AML-193 (cell line): Measurements from ENCODE around the gene MACROD2.
"Not testable (repeated sequence)": the region's sequence is repeated elsewhere in the genome, so short reads cannot be mapped to it uniquely, and the experiment has no call there.

Source experiments
- DNase-seq, 2 experiments: peaks; one replicate each; lab custom pipeline; 2025; lab: John Stamatoyannopoulos, UW

MACROD2 gene

DNA sequence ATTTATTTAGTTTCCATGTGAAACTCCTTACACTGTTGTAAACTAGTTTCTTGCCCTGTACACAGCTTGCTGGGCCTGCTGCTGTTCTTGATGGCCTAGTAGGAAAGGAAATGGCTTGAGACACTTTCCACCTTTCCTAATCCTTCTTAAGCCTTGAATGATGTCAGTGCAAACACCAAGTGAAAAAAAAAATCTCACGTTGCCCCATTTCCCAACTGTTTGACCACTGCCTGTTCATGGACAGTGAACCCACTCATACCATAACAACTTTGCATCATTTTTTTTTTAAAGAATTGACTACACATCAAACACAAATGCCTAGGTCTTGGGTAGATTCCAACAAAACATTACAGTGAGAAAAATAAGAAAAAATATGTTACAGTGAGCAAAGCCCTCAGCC is 995.7 kb downstream of the MACROD2 start:
- DNase-seq: no peak

DNA sequence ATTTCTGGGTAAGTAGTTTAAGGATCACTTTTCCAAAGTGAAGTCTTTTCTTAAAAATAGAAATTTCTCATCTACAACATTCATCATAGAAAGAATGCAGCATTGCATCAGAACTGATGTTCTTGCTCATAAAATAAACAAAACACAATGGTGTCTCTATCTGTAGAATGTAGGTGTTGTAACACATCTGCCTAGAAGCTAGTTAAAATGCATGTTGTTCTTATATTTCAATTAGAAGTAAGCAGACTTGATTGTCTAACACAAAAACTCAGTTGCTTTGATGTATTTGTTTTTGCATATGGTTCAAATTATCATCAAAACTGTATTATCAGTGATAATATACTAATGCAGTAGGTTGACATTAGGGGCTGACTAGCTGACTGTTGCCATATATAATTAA is 996.8 kb downstream of the MACROD2 start:
- DNase-seq: no peak

DNA sequence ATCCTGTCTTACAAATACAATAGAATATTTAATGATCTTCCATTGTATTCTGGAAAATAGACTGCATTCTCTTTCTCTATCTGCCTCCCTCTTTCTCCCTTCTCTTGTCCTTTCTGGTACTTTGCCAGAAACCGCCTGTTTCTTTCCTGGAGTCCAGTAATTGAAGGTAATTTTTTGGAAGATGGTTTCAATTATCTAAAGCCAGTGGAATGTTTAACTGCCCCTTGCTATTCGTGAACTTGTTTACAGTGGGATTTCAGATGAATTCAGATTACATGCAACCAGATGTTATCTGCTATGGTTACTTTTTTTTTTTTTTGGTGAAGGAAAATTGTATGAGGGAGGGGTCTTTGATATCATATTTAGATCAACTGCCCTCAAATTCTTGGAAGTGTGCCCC is 997.6 kb downstream of the MACROD2 start:
- DNase-seq: no peak

DNA sequence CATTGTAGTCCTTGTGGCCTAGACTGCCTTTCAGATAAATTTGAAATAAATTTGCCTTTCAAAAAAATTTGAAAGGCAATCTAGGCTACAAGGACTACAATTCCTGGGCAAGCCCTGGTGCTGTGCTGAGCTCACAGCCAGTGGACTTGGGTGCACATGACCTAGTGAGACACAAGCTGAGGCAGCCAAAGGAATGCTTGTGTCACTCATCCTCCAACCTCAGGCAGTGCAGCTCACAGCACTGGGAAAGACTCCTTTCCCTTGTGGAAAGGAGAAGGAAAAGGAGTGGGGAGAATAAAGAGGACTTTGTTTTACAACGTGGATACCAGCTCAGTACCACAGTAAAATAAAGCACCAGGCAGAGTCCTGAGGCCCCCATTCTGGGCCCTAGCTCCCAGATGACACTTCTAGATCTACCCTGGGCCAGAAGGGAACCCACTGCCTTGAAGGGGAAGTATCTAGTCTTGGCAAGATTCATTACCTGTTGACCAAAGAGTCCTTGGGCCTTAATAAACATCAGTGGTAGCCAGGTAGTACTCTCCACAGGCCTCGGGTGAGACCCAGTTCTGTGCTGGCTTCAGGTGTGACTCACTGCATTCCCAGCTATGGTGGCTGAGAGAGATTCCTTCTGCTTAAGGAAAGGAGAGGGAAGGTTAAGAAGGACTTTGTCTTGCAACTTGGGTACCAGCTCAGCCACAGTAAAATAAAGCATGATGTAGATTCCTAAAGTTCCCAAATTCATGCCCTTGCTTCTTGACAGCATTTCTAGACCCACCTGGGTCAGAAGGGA is 1001.8 kb downstream of the MACROD2 start:
- DNase-seq: no peak

DNA sequence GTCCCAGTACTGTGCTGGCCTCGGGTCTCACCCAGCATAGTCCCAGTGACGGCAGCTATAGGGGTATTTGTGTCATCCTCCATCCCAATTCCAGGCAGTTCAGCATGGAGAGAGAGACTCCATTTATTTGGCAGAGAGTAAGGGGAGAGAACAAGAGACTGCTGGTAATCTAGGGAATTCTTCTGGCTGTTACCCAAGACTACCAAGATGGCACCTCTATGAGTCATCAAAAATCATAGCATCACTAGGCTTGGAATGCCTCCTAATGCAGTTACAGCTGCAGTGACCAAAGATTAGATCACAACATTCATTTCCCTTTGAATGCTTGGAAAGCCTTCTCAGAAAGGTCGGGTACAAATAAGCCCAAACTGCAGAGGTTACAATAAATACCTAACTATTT is 1002.5 kb downstream of the MACROD2 start:
- DNase-seq: no peak

DNA sequence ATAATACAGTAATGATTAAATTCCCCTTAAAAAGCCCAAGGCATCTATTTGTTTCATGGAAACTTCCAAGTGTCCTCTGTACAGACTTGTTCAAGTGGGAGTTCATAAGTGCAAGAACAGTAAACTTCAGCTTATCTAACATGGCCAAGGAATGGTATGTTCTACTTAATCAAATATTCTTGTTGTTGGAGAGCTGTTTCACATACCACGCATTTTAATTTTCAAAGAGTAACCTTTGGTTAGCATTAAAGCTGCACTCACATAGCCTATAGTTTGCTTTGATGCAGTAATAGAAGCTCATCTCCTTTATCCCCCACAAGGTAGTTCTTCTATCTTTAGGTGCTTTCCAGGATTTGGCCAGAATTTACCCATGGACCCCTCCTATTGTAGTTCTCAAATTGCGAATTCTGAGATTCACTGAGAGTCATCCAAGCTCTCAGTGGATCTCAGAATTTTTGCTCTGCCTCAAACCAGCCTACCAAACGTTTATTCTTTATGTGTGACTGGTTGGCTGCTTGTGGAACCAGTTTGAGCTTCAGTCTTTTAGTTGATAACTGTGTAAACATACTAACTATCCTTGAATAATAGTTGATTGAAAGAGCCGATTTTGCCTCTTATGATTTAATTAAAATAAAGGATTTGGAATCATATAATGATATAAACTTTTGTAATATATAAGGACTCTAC is 1010.1 kb downstream of the MACROD2 start:
- no peak for DNase-seq

DNA sequence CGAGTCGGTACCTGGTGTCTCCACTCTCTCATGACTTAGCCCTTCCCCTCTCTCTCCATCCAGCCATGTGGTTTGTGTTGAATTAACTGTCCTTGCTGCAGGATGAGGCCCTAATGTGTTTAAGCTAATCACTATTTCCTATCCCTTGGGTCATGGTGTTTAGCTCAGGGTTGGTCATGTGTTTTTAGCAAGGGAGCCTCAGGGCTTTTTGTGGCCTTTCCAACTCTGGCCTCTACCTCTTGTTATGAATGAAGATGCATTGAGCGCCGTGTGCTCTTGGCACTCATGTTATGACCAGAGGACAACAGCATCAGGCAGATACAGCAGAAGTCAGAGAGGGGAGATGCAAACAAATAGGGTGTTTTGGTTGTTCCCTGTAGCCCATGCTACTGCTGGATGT is 1016.3 kb downstream of the MACROD2 start:
- DNase-seq: no peak

DNA sequence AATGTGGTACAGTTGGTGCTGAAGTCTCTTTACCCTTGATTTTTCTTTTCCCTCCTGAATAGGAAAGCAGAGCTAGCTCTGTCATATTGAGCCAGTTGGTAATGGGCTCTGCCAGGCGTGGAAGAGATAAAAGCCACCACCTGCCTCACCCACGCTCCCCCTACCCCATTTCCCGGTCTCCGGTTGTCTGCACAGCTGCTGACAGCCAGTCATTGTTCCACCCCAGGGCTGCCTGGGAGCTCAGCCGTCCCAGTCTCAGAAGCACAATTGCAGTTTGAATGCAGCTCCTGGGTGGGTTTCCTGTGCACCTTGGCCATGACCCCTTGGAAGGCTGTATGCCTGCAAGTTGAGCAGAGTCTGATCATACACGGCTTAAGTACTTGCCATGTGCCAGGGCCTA is 1017.2 kb downstream of the MACROD2 start:
- DNase-seq: no peak

DNA sequence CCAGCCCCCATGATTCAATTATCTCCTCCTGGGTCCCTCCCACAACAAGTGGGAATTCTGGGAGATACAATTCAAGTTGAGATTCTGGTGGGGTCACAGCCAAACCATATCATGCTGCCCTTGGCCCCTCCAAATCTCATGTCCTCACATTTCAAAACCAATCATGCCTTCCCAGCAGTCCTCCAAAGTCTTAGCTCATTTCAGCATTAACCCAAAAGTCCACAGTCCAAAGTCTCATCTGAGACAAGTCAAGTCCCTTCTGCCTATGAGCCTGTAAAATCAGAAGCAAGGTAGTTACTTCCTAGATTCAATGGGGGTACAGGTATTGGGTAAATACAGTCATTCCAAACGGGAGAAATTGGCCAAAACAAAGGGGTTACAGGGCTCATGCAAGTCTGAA is 1021.6 kb downstream of the MACROD2 start:
- not testable (repeated sequence) for DNase-seq

DNA sequence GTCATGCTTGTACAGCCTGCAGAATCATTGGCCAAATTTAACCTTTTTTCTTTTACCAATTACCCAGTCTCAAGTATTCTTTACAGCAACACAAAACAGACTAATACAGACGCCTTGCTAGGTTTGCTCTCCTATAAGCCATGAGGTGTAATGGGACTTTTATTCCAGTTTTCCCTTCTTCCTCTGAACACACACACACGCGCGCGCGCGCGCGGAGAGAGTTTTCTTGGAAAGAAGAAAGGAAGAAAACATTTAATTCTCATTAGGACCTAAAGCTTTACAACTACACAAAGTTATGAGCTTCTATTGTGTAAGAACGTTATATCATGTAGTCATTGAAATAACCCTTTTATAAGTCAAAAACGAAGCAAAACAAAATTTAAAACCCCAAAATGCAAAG is 1023.6 kb downstream of the MACROD2 start:
- DNase-seq: no peak

DNA sequence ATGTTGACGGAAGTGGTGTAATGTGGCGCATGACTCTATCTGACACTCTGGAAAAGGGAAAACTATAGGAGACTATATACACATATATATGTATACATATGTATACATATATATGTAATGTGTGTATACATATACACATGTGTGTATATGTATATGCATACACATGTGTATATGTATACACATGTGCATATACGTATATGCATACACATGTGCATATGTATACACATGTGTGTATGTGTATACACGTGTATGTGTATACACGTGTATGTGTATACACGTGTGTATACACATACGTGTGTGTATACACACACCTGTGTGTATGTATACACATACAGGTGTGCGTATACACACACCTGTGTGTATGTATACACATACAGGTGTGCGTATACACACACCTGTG is 1025.5 kb downstream of the MACROD2 start:
- DNase-seq: no peak

DNA sequence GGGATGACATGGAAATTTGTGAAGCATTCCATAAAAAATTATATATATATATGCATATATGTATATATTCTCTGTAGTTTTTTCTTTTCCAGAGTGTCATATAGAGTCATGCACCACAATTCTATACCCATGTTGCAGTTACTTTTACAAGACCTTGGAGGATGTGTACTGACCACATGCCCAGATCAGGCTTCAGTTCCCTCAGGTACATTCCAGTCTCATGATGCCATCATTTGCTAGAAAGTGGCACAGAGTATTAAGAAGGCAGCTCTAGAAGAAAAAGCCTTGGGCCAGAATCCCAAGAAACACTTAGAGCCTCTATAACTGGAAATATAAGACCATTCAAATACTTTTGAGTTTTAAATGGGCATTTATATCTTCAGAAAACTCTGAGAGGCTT is 1027.6 kb downstream of the MACROD2 start:
- no peak for DNase-seq

DNA sequence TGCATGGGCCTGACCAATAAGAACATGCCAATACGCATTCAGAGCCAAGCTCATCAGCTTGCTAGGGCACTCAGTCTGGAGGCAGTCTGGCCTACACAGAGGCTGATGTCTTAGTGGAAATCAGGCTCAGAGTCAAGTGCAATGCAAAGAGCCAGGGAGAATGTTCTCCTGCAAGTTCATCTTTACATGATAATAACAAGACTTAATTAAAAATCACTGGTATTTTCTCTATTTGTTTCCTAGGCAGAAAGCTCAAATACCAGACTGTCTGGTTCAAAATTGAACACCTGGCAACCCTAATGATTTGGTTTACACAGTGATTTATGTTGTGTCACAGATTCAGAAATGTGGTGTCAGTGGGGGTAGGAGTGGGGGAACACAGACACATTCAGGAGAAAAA is 1031.4 kb downstream of the MACROD2 start:
- no peak for DNase-seq

DNA sequence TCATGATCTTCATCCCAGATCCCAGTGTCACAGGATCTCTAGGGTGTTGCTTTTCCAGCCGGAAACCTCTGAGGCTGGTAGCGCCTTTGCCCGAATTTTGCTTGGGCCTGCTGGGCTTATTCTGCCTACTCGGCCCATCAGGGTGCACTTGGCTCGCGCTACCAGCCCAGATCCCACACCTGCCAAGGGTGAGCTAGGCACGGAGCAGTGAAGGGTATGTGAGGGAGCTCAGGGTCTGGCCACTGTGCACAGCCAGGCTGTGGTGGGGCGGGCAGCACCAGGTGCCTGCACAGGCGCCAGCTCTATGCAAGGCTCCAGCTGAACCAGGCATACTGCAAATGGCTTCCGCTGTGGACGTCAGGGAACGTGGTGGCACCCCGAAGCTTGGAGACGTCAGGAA is 1035.5 kb downstream of the MACROD2 start:
- DNase-seq: no peak

DNA sequence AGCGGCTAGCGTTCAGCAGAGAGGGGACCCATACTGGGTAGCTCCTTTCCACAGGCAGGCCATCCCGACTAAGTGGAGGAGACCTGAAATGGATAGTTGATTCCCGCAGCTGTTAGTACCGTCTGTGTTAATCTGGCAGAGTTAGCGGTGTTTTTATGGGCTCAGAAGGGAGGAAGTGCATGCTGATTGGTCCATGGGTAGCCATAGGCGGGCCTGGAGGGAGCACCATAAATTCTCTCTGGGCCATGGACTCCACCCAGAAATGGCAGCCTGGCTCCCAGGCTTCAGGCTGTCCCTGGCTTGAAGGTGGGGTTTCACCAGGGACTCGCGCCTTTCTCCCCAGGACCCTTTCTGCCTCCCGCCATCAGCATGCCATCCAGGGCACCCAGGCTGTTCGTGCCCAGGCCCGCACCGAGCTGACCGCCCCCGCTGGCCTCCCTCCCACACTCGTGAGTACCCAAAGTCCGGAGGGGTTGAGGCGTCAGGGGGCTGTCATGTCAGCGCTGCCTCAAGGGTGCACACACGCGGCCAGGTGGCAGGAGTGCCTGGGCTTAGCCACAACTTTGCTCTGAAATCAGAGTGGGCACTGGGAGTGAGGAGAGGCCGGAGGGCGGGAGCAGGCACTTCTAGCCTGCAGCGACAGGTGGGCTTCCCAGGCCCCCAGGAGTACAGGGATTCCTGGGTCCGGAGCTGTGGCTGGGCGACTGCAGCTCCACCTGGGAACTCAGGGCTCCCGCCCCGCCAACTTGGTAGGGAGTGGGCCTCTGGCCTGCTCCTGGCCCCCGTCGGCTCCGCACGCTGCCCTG is 1036.4 kb downstream of the MACROD2 start:
- no peak for DNase-seq

DNA sequence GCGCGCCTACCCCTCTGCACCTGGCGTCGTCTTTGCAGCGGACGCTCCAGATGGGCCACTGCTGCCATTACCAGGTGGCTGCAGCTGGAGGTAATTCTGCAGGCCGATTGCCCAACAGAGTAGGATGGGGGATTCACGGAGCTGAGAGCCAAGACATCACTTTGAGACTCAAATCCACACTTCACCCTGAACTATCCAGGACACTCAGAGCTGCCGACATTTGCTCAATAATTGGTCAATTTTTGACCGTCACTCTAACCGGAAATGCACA is 1037.0 kb downstream of the MACROD2 start:
- no peak for DNase-seq

DNA sequence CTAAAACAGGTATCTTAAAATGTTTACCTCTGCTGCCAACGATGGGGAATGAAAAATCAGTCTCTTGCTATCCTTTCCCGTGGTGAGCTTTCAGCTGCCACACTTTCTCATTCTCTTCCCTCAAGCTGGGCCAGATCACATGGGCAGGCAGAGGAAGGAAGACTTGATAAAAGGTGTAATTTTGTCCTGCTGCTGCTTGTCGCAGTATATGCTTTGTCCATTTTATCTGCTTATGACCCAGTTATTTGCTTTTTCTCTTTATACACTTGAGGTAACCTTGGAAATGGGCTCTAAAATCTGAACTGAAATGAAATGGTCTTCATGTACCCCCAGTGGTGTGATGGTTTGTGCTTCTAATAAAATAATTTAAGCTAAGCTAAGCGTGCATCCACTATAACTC is 1038.0 kb downstream of the MACROD2 start:
- DNase-seq: no peak

DNA sequence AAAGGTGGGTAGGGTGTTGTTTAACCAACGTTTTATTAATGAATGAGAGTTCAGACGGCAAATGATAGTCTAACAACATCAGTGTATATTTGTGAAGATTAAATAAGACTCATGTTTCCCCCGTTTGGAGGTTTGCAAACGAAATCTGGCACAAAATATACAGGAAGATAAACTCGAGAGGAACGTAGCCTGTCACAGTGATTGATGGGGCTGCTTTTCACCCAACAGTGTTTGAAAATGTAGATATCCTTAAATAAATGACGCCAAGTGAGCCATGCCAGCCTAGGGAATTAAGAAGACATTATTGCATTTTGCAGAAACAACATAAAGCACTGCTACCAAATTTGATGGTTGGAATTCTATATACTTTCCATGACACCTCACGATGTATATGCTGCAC is 1038.6 kb downstream of the MACROD2 start:
- DNase-seq: no peak

DNA sequence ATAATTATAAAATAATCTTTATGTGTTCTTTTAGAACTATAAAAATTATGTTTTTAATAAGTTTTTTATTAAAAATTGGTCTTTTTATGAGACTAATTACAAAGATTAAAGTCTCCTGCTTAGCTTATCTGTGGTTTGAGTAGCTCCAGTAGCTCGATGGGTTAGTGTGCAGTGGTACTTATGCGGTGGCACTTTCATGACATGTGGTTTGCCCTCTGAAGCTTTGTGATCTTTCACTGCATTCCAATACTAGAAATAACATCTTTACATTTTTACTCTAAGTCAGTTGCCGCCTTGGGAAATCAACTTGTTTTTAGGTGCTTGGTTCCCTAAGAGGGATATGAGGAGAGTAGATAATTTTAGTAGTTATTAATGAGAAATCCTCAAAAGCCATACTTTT is 1041.6 kb downstream of the MACROD2 start:
- no peak for DNase-seq

DNA sequence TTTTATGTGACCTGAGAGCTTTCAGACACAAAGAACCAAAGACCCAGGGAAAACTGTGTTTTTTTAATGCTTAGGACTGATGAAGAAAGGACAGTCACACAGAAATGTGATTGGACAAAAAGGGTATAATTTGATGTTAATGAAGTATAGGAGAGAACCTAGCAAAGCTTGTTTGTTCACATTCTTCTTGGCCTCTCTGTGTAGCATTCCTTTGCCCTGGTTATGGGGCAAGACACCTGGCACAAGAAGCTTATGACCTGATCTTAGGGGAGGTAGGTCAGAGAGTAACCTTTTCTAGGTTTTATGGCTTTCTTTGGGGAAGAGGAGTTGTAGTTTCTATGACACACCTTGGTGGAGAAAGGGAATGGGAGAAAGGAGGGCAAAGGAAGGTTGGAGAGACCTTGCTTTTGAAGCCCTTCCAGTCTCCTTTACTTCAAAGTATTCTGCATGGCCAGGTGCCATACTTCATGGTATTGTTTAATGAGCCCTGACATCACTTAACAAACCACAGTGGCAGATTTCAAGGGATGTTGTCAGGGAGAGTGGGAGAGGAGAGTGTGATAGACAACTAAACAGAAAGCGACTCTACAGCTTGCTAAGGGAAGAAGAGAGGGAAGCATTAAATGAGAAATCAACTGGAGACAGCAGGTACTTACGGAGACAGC is 1043.9 kb downstream of the MACROD2 start:
- DNase-seq: no peak

DNA sequence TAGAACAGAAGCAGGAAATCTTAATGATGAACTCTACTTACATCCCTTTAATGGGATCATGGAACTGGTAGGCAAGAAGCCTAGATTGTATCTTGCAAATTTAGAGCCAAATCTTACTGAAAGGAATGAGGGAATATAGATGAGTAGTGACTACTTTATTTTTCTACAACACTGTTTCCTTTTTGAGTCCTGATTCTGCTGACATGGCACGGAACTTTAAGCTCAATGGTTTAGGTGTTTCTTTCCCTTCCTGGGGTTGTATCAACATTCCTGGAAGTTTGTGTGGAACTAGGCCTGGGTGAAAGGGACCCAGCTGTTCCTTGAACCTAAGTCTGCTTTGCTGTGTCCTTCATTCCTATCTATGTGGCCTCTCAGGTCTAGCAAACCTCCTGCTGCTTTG is 1047.4 kb downstream of the MACROD2 start:
- no peak for DNase-seq

DNA sequence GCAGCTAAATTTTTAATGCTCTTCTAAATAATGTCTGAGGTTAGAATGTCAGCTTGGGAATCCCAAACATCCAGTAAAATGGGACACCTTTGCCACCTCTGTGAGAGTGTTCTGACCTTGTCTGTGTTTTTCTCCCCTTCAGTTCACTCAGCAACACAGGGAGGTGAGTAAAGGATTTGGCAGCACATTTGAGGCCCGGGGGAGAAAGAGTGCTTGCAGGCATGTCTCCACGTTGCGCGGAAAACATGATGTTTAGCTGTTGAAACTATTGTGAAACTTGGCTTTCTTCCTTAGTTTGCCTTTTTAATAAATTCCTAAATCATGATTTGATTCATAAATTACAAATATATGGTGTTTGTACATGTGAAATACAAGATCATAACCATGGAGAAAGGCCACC is 1049.9 kb downstream of the MACROD2 start:
- DNase-seq: no peak

DNA sequence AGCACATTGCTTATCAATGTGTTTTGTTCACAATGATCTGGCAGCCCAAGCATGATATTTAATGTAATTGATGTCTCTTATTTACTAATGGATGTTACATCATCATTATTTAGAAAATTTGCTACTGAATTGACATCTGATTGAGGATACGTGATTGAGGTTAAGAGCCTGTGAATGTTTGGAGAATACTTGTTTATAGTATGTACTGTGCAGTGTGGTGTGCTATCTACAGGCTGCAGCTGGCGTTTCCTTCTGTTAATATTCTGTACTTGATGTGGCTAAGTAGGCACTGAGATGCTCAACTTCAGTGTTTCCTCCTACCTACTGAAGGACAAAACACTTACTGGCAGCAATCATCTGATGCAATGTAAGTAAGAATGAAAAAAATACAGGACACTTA is 1051.7 kb downstream of the MACROD2 start:
- DNase-seq: no peak
